MM.1S (cell line): Measurements from ENCODE around the gene LSAMP.

Experiments used
- EZH2 ChIP-seq: fragments of 300-600 bp; sonication (generic); optimal IDR thresholded peaks from 2 replicates; pipeline ENCODE3; 2017; ENCODE audit warnings: low read depth, mild to moderate bottlenecking, antibody characterized with exemption, low read length, mixed read lengths
- EZH2phosphoT487 ChIP-seq: fragments of 300-600 bp; sonication (generic); IDR thresholded peaks from 2 replicates; pipeline ENCODE4 v1.6.1; 2018; ENCODE audit warnings: antibody characterized with exemption, low read length
- TF ChIP-seq, protein P1 (sequence below): fragments of 300-600 bp; sonication (generic); IDR thresholded peaks from 2 replicates; pipeline ENCODE4 v1.5.1; 2016; ENCODE audit warnings: antibody characterized with exemption, low read length, mixed read lengths

DNA sequence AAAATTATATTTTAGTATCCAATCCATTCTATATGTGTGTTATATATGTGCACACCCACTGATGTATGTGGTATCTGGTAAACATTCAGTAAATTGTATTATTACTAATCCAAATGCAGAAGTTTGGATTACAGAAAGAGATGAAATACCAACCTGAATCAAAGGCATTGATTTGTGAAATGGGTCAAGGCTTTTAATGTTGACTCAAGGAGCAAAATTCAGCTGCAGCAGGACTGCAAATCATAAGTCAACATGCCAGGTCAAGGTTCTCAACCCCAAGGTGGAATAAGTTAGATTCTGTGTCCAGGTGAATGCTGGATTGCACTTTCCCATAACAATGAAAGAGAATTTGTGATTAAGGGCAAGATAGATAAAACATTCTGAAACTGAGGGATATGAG, 631.3 kb downstream of the LSAMP start:
- TF ChIP-seq, protein P1, sequence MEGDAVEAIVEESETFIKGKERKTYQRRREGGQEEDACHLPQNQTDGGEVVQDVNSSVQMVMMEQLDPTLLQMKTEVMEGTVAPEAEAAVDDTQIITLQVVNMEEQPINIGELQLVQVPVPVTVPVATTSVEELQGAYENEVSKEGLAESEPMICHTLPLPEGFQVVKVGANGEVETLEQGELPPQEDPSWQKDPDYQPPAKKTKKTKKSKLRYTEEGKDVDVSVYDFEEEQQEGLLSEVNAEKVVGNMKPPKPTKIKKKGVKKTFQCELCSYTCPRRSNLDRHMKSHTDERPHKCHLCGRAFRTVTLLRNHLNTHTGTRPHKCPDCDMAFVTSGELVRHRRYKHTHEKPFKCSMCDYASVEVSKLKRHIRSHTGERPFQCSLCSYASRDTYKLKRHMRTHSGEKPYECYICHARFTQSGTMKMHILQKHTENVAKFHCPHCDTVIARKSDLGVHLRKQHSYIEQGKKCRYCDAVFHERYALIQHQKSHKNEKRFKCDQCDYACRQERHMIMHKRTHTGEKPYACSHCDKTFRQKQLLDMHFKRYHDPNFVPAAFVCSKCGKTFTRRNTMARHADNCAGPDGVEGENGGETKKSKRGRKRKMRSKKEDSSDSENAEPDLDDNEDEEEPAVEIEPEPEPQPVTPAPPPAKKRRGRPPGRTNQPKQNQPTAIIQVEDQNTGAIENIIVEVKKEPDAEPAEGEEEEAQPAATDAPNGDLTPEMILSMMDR, result no peak
- no peak for TF ChIP-seq EZH2
- TF ChIP-seq EZH2phosphoT487, result no peak
